OCI-LY3 (cell line): Measurements from ENCODE around the gene TSPEAR.

Source experiments
- CTCF ChIP-seq: fragments of 200-600, 300-600 bp; sonication (generic); IDR thresholded peaks from 2 replicates; pipeline ENCODE4 v1.5.1; 2014; ENCODE audit warnings: antibody characterized with exemption, low read length, low read depth
- EZH2phosphoT487 ChIP-seq: fragments of 200-600 bp; shearing (Covaris generic); IDR thresholded peaks from 2 replicates; pipeline ENCODE4 v1.6.1; 2018; ENCODE audit warnings: antibody characterized with exemption, mixed run types, low read depth

- TF ChIP-seq CTCF = no peak
- no peak for TF ChIP-seq EZH2phosphoT487
These were observed 531 bp downstream of the TSPEAR start for GRCh38 chr21:44710756-44711326.
